ENCODE data around the gene DLL3.

GRCh38 chr19:39471756-39472536 is 26.8 kb upstream of the DLL3 start:
- TF ChIP-seq EZH2 (IDR thresholded peaks at IDR 0.05; ENCODE audit: low read depth, unreplicated experiment), result no peak
- TF ChIP-seq, protein P1, sequence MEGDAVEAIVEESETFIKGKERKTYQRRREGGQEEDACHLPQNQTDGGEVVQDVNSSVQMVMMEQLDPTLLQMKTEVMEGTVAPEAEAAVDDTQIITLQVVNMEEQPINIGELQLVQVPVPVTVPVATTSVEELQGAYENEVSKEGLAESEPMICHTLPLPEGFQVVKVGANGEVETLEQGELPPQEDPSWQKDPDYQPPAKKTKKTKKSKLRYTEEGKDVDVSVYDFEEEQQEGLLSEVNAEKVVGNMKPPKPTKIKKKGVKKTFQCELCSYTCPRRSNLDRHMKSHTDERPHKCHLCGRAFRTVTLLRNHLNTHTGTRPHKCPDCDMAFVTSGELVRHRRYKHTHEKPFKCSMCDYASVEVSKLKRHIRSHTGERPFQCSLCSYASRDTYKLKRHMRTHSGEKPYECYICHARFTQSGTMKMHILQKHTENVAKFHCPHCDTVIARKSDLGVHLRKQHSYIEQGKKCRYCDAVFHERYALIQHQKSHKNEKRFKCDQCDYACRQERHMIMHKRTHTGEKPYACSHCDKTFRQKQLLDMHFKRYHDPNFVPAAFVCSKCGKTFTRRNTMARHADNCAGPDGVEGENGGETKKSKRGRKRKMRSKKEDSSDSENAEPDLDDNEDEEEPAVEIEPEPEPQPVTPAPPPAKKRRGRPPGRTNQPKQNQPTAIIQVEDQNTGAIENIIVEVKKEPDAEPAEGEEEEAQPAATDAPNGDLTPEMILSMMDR (conservative IDR thresholded peaks at IDR 0.05; ENCODE audit: low read depth in 2 of 2), result no peak
- TF ChIP-seq EZH2phosphoT487 (IDR thresholded peaks at IDR 0.05; ENCODE audit: unreplicated experiment), result no peak
- no peak for TF ChIP-seq REST (IDR thresholded peaks at IDR 0.05; ENCODE audit: unreplicated experiment)
- no peak for TF ChIP-seq POLR2AphosphoS5 (IDR thresholded peaks at IDR 0.05; ENCODE audit: low read depth)
- no peak for TF ChIP-seq ZNF331 (CRISPR knock-in tag; IDR thresholded peaks at IDR 0.05; ENCODE audit: low read depth)
- no peak for TF ChIP-seq NANOG (IDR thresholded peaks at IDR 0.05; ENCODE audit: borderline replicate concordance)
- no peak for TF ChIP-seq ZNF462 (CRISPR knock-in tag; IDR thresholded peaks at IDR 0.05)
- TF ChIP-seq, protein P2, sequence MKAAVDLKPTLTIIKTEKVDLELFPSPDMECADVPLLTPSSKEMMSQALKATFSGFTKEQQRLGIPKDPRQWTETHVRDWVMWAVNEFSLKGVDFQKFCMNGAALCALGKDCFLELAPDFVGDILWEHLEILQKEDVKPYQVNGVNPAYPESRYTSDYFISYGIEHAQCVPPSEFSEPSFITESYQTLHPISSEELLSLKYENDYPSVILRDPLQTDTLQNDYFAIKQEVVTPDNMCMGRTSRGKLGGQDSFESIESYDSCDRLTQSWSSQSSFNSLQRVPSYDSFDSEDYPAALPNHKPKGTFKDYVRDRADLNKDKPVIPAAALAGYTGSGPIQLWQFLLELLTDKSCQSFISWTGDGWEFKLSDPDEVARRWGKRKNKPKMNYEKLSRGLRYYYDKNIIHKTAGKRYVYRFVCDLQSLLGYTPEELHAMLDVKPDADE (IDR thresholded peaks at IDR 0.05), result no peak
- no peak for TF ChIP-seq JUNB (IDR thresholded peaks at IDR 0.05; ENCODE audit: unreplicated experiment)
- no peak for TF ChIP-seq CREB1 (CRISPR knock-in tag; IDR thresholded peaks at IDR 0.05; ENCODE audit: low read depth)
- TF ChIP-seq ZNF114 (CRISPR knock-in tag; IDR thresholded peaks at IDR 0.05), result no peak
- no peak for TF ChIP-seq STAT1 (IDR thresholded peaks at IDR 0.05; ENCODE audit: unreplicated experiment)
